GM18909 (cell line): Measurements from ENCODE around the gene LMOD2.

Source experiments
- ATAC-seq: cut with Tn5 transposase; IDR thresholded peaks from one replicate; pipeline ENCODE4 v1.9.1; 2021; ENCODE audit warnings: mild to moderate bottlenecking; ENCODE audit not compliant: unreplicated experiment, poor library complexity

The LMOD2 gene

DNA sequence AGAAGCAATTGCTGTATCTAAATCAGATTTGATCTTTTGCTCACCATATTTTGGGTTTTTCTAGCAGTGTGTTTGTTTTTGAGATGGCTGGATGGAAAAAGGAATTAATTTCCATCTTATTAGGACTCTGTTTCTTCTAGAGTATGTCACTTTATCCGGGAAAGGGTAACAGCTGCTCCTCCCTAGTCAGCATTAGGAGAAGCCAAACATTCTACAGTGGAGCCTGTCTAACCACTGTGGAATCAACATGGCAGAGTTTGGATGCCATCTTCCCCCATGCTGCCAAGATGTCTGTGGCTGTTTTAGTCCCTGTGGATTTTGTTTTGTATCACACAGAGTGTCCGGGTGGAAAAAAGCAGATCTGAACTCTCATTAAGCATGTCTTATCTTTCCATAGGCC, 16.0 kb upstream of the LMOD2 start:
- ATAC-seq, result no peak

- no peak for ATAC-seq
These were observed 15.1 kb upstream of the LMOD2 start for GRCh38 chr7:123640583-123640982.

DNA sequence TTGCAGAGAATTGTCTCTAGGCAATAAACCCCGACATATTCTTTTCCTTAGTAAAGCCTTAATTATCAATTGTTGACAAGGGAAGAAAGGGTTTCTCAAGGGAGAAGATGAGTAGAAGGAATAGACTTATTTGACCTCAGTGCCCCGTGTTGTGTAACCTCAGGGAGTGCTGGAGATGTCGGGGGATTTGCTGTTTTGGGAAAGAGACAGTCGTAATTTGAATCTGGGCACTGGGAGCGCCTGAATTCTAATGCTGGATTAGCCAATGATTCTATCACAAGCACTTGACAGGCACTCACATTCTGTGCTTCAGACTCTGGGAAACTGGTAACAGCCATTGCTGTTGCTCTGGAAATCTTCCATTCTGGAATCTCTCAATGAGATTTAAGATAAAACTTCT, 13.8 kb upstream of the LMOD2 start:
- no peak for ATAC-seq

- no peak for ATAC-seq
These were observed 11.9 kb upstream of the LMOD2 start for GRCh38 chr7:123643495-123644441.

GRCh38 chr7:123645516-123645915, 10.2 kb upstream of the LMOD2 start:
- ATAC-seq, result no peak

DNA sequence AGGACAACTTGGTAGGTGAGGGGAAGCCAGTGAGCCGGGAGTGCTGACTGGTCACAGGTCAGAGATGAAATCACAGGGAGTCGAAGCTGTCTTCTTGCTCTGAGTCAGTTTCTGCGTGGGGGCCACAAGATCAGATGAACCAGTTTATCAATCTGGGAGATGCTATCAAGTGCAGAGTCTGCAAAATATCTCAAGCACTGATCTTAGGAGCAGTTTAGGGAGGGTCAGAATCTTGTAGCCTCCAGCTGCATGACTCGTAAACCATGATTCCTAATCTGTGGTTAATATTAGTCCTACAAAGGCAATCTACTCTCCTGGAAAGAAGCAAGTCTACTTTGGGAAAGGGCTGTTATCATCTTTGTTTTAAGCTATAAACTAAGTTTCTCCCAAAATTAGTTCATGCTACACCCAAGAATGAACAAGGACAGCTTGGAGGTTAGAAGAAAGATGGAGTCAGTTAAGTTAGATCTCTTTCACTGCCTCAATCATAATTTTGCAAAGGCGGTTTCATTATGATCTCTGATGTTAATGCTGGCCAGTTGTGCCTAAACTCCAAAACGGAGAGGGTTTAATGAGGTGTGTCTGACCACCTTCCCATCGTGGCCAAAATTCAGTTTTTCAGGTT, 8.4 kb upstream of the LMOD2 start:
- no peak for ATAC-seq

GRCh38 chr7:123649964-123650363, 5.7 kb upstream of the LMOD2 start:
- ATAC-seq, result no peak

DNA sequence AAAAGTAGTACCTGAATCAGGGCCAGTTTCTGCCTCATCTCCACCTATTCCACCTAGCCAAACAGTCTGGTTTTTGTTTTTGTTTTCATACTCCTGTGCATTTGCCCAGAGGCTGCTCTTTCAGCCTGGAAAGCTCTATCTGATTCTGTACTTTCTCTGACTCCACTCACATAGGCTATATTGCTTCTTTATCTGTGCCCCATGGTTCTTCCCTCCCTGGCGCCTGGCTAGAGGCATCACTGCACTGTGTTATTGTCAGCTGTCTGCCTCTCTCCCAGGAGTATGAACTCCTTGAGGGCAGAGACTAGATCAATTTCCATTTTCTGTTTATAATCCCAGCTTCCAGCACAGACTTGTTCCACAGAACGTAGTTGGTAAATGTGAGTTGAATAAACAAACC, 5.1 kb upstream of the LMOD2 start:
- no peak for ATAC-seq

DNA sequence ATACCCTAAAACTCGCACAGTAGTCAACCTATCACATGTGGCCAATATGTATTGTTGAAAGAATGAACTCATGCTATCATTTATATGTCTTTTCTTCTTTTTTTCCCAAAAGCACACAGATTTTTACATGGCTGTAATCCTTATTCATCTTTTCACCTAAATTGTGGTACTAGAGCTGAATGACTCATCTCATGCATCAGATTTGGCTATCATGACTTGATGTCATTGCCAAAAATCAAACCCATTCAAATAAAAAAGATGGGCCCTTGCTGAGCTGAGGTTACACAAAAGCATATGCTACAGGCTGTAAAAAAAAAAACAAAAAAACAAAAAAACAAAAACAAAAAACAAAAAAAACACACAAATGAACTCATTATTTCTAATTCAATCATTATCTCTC, 3.3 kb upstream of the LMOD2 start:
- no peak for ATAC-seq

DNA sequence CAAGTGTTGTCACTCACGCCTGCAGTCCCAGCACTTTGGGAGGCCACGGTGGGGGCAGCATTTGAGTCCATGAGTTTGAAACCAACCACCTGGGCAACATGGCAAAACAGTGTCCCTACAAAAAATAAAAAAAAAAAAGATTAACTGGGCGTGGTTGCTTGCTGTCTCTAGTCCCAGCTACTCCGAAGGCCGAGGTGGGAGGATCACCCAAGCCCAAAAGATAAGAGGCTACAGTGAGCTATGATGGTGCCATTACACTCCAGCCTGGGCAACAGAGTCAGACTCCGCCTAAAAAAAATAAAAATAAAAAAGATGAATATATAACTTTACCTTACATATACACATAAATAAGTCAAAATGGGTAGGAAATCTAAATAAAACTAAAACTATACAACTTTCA, 2.5 kb upstream of the LMOD2 start:
- no peak for ATAC-seq

DNA sequence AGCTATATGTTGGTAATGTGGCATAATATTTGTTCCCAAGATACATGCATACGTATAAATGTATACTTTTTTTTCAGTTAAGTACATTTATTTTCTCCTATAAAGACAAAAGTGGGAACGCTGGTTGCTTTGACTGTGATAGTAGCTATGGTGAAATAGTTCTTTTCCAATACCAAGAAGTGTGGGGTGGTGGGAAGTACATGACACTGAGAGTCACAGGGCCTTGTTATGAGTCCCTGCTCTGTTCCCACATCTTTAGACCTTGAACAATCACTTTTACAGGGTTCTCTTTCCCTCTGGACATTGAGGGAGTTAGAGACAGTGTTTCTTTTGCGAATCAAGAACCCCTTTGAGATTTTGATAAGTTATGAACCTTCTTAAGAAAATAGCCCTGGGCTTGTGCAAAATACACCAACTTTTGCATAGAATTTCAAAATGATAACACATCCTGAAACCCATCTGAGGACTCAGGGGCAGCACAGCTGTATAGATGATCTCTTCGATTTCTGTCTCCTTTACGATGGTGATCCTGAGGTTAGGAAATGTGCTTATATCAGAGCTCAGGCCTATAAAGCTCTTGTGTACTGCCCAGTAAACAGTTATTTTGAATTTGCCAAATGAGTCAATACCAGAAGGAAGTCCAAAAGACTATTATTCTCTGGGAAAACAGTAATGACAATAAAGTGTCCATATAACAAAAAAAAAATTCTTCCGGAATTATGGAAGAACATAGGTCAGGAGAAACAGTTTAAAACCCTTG, 1.1 kb downstream of the LMOD2 start:
- ATAC-seq, result no peak

DNA sequence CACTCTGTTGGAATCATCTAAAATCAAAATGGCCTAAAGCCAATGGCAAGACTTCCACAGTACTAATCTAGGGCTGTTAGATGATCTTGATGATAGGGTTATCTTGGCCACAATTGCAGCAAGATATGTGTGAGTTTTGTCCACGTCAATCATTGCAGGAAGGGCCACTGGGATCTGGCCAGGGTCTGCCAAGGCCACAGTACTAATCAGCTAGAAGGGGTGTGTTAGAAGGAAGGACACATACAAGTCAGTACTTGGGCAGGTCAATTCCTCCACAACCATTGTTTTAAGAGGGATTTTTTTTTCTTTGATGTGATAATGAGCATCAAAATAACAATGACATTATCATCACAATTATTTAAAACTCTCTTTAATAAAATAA, 1.6 kb downstream of the LMOD2 start:
- ATAC-seq, result no peak

GRCh38 chr7:123658023-123658422, 2.4 kb downstream of the LMOD2 start:
- no peak for ATAC-seq

GRCh38 chr7:123660514-123661354, 5.1 kb downstream of the LMOD2 start:
- no peak for ATAC-seq

- ATAC-seq, result no peak
These were observed 6.1 kb downstream of the LMOD2 start for GRCh38 chr7:123661765-123662164.

DNA sequence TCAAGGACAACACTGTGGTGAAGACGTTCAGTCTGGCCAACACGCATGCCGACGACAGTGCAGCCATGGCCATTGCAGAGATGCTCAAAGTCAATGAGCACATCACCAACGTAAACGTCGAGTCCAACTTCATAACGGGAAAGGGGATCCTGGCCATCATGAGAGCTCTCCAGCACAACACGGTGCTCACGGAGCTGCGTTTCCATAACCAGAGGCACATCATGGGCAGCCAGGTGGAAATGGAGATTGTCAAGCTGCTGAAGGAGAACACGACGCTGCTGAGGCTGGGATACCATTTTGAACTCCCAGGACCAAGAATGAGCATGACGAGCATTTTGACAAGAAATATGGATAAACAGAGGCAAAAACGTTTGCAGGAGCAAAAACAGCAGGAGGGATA, 6.6 kb downstream of the LMOD2 start:
- no peak for ATAC-seq

DNA sequence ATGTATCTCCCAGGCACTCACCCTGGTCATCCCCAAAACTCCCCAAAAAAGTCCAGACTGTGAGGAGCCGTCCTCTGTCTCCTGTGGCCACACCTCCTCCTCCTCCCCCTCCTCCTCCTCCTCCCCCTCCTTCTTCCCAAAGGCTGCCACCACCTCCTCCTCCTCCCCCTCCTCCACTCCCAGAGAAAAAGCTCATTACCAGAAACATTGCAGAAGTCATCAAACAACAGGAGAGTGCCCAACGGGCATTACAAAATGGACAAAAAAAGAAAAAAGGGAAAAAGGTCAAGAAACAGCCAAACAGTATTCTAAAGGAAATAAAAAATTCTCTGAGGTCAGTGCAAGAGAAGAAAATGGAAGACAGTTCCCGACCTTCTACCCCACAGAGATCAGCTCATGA, 7.1 kb downstream of the LMOD2 start:
- no peak for ATAC-seq

DNA sequence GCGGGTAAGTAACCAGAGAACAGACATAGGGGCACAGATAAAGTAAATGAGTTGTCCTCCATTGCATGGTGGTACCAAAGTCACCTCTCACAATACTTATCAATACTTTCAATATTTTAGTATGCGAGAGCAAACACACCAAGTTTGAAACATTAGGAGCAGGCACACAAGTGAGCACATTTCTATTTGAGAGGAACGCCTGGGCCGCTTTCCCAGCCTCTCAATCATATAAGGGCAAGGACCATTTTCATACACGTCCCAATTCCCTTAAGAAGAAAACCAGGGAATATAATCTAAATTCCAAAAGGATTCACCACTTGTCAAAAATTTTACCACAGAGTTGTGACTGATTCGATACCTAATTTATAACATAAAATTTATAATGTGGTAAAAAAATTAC, 7.5 kb downstream of the LMOD2 start:
- ATAC-seq, result no peak

DNA sequence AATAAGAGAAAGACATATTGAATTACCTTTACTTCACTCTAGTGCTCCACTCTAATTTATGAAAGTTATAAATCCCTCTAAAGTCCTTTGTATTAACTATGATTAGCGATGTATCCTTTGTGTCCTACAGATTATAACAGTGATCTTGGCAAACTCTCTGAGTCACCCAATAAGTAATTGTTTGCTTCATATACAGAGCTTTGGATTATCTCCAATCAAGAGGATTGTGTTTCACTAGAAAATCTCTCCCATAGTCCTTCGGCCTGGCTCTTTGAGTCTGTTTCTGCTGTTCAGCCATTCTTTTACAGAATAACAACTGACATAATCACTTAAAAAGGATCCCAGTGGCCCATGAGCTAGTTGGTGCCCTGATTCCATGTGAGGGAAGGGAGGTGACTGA, 9.5 kb downstream of the LMOD2 start:
- no peak for ATAC-seq

GRCh38 chr7:123665896-123666295, 10.2 kb downstream of the LMOD2 start:
- no peak for ATAC-seq
